ENCODE measurements around the gene SPATA9.

Gene SPATA9

DNA sequence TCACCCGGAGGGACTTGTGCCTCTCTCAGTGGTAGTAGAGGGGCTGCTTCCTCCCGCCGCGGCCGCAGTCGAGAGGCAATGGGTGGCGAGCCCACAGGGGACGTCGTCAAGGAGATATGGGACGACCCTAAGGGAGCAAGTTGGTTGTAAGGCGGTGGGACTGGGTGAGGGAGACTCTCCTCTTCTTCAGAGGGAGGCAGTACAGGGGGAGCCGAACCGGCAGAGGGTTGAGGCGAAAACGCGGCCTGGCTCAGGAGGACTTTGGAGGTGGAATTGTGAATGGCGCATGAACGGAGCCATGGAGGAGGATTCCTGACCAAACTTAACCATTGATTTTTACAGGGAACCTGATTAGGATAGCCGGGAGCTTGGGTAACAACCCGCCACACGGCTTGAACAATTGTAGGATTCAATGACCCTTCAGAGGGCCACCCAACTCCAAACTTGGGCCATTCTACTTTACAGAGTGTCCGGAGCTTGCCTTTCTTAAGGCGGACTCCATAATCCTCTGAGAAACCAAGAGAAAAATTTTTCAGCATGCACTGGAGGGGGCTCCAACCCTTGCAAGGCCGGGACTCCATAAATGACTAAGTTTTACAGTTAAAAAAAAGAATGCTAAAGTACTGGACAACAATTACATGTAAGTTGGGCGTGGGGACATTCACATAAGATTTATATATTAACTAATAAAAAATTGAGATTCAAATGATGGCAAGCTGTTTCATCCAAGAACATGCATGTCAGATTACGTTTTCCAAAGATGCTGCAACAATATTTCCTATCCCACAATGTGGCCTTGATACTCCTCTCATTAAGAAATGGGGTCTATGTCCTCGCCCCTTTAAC is 28.9 kb upstream of the SPATA9 start:
- TF ChIP-seq, protein P1, sequence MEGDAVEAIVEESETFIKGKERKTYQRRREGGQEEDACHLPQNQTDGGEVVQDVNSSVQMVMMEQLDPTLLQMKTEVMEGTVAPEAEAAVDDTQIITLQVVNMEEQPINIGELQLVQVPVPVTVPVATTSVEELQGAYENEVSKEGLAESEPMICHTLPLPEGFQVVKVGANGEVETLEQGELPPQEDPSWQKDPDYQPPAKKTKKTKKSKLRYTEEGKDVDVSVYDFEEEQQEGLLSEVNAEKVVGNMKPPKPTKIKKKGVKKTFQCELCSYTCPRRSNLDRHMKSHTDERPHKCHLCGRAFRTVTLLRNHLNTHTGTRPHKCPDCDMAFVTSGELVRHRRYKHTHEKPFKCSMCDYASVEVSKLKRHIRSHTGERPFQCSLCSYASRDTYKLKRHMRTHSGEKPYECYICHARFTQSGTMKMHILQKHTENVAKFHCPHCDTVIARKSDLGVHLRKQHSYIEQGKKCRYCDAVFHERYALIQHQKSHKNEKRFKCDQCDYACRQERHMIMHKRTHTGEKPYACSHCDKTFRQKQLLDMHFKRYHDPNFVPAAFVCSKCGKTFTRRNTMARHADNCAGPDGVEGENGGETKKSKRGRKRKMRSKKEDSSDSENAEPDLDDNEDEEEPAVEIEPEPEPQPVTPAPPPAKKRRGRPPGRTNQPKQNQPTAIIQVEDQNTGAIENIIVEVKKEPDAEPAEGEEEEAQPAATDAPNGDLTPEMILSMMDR (IDR thresholded peaks at IDR 0.05), result no peak

- TF ChIP-seq, protein P1 (IDR thresholded peaks at IDR 0.05), result no peak
These were observed 27.3 kb upstream of the SPATA9 start for GRCh38 chr5:95709967-95710650.

DNA sequence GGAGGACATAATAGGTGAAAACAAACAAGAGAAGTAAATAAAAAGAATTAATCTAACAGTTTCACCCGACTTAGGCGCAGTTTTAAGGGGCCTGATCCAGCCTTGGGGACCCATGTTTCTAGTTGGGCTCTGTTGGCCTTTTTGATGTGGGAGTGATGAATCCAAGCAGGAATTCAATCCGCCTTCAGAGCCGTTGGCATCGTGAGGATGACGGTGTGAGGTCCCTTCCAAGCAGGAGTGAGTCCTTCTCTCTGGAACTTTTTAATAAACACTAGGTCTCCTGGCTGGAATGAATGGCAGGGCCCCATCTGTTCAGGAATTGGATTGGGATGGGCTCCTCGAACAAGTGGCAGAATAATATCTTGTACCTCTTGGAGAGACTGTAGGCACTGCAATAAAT is 26.1 kb upstream of the SPATA9 start:
- TF ChIP-seq, protein P1 (IDR thresholded peaks at IDR 0.05), result no peak

- TF ChIP-seq, protein P1 (IDR thresholded peaks at IDR 0.05), result no peak
These were observed 24.3 kb upstream of the SPATA9 start for GRCh38 chr5:95707055-95707454.

DNA sequence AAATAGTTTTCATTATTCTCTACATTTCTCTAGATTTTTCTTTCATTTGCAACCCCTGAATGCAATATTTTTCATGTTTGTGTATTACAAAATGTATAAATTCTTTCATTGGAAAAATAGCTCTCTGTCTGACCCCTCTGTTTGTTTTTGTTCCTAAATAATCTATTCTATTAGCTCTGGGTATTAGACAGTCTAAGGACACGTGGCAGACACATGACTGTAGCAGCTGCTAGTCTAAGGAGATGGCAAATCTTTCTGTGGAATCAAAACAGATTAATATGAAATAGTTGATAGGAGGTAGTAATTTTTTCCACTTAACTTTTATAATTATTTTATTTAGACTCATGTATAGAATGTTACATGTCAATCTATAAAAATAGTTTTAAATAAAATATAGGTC is 21.4 kb upstream of the SPATA9 start:
- TF ChIP-seq, protein P1 (IDR thresholded peaks at IDR 0.05), result no peak

DNA sequence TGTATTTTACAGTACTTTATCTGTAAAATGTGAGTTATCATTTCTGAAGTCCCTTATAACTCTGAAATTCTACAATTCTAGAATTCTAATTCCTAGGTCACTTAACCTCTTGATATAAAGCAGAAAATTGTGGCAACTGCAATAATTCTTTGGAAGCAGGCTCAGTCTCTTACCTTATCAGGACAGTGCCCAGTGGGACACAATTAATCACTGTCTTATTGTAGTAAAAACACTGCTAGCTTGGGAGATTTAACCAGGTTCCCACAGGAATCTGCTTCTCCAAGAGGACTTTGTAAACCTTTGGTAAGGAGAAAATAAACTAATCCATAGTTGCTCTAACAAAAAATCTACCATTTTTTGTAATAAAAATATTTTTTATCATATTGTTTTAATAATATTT is 18.3 kb upstream of the SPATA9 start:
- TF ChIP-seq, protein P1 (IDR thresholded peaks at IDR 0.05), result no peak

DNA sequence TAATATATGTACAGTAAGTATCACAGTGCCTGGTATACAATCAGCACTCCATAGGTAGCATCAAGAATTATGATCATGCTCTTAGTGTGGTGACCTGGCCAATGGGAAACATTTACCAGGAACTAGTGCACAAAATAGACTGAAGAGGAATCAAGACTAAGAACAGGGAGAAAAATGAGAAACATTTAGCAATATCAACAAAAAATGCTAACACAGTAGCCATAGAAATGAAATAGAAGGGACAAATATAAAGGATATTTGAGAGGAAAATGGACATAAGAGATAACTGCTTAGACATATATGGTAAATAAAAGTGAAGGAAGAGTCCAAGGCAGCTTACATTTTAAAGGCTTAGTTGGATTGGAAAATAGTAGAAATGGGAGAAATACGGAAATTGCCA is 16.5 kb upstream of the SPATA9 start:
- TF ChIP-seq, protein P1 (IDR thresholded peaks at IDR 0.05), result no peak

All from LNCAP (cell line).